CD4-positive, alpha-beta T cell (primary cell): ENCODE data around the gene GRIA4. TPM values are rescaled to one million over a fixed set of nuclear protein-coding genes. Genes with fewer than 3 reads are reported as not detected.

Source experiments
- ATAC-seq: fragments of 200-7000 bp; cut with Tn5 transposase; one replicate; pipeline ENCODE4 v1.10.0; 2022; ENCODE audit warnings: mild to moderate bottlenecking; ENCODE audit not compliant: poor library complexity
- CTCF ChIA-PET: fragments of 350-600 bp; sonication (Branson Sonifier 250); formaldehyde crosslinking; loops from one replicate; lab custom pipeline; 2021; ENCODE audit warnings: antibody characterized with exemption, inconsistent platforms; lab: Charles Lee
- POLR2A ChIA-PET: fragments of 350-600 bp; sonication (Branson Sonifier 250); formaldehyde crosslinking; loops from one replicate; lab custom pipeline; 2021; ENCODE audit warnings: antibody characterized with exemption, inconsistent platforms; lab: Charles Lee
- DNase-seq, 14 experiments: peaks; one replicate each; pipeline ENCODE4 v3.0.0-alpha.2; 2013 to 2020; ENCODE audit warnings: mixed read lengths in 2 of 14
- H3K27ac ChIP-seq, 2 donors: one replicate each; pipeline versions ENCODE4 v1.5.1 to v1.7.0; 2013; ENCODE audit warnings: low read length in 2 of 2, low read depth in 1 of 2, mild to moderate bottlenecking in 1 of 2
- H3K27me3 ChIP-seq, 2 experiments: 1 replicate in 1 of 2; 2 replicates in 1 of 2; pipeline versions ENCODE4 v1.6.1 to v1.7.0; 2013; ENCODE audit warnings: low read length in 2 of 2, control low read depth in 1 of 2, mild to moderate bottlenecking in 1 of 2, moderate library complexity in 1 of 2; ENCODE audit not compliant: insufficient read depth in 2 of 2, control insufficient read depth in 1 of 2
- H3K36me3 ChIP-seq: one replicate; pipeline ENCODE4 v1.6.1; 2013; ENCODE audit warnings: low read length, control low read depth; ENCODE audit not compliant: insufficient read depth
- H3K4me1 ChIP-seq: one replicate; pipeline ENCODE4 v1.6.1; 2013; ENCODE audit warnings: low read length, control low read depth; ENCODE audit not compliant: insufficient read depth
- H3K4me3 ChIP-seq: one replicate; pipeline ENCODE4 v1.5.1; 2013; ENCODE audit warnings: mild to moderate bottlenecking, low read length, moderate library complexity
- H3K9me3 ChIP-seq, 2 experiments: 1 replicate in 1 of 2; 2 replicates in 1 of 2; pipeline versions ENCODE4 v1.6.1 to v1.7.0; 2013; ENCODE audit warnings: low read length in 2 of 2, mild to moderate bottlenecking in 2 of 2, control low read depth in 1 of 2, moderate library complexity in 1 of 2; ENCODE audit not compliant: control insufficient read depth in 1 of 2, insufficient read depth in 1 of 2
- H3K27ac Mint-ChIP-seq: one replicate; pipeline ENCODE4 v1.8.0; 2020; ENCODE audit warnings: mixed read lengths
- H3K27me3 Mint-ChIP-seq: one replicate; pipeline ENCODE4 v1.8.0; 2021; ENCODE audit warnings: mixed read lengths
- H3K36me3 Mint-ChIP-seq: one replicate; pipeline ENCODE4 v1.8.0; 2021; ENCODE audit warnings: low read depth, mixed read lengths
- H3K4me1 Mint-ChIP-seq: one replicate; pipeline ENCODE4 v1.8.0; 2021; ENCODE audit warnings: low read depth, mixed read lengths
- H3K4me3 Mint-ChIP-seq: one replicate; pipeline ENCODE4 v1.8.0; 2020; ENCODE audit warnings: mild to moderate bottlenecking, mixed read lengths
- H3K9me3 Mint-ChIP-seq: one replicate; pipeline ENCODE4 v1.8.0; 2020; ENCODE audit warnings: mixed read lengths
- intact Hi-C, 2 experiments: fragments of 100-400 bp; cut with DNase I in 1 of 2; cut with micrococcal nuclease in 1 of 2; formaldehyde crosslinking; loops; one replicate each; pipeline versions ENCODE4 v1.15.1 to v1.9.0; 2023 to 2025; cut with DNase I, micrococcal nuclease
- total RNA-seq, 174 experiments: library from RNA in 2 of 174; stranded (reverse) in 2 of 174; gene quantifications; one replicate each; pipeline ENCODE4 v1.2.3 and lab custom pipeline; 2021 to 2026
- TF ChIP-seq, protein P1 (sequence below): fragments of 200-600 bp; IDR thresholded peaks from one replicate; pipeline ENCODE4 v1.8.0; 2022; ENCODE audit warnings: antibody characterized with exemption, mild to moderate bottlenecking

GRIA4 gene
- total RNA-seq, 2 experiments from 2014 or later = not detected

DNA sequence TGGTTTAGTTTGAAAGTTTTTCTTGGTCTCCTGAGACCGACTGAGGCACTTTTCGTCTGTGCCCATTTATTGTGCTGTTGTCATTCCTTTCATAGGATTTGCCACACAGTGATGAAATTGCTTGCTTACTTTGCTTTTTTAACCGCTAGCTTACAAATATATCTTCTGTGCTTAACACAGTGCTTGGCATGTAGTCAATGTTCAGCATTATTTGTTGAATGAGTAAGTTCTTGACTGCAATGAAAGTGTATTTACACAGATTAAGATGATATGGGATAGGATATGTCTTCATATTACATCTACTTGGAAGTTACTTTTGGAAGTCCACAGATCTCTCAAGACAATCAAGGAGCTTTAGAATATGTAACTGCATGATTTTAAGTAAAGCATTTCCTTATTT lies 91.2 kb downstream of the GRIA4 start:
- intact Hi-C loops = no loop called here
- Histone ChIP-seq H3K4me3 (no peak overlapping the region), H3K27ac (no peak overlapping the region), H3K9me3 (no peaks in the 10 kb centered on the region), H3K4me1 (no peaks in the 10 kb centered on the region), H3K27me3 (no peaks in the 10 kb centered on the region), H3K36me3 (no peaks in the 10 kb centered on the region)
- Mint-ChIP-seq H3K36me3 (no peaks in the 10 kb centered on the region), H3K27me3 (no peaks in the 10 kb centered on the region), H3K4me1 (no peaks in the 10 kb centered on the region), H3K9me3 (peaks cover under 1% of the 10 kb centered on the region), H3K27ac (no peak overlapping the region), H3K4me3 (no peak overlapping the region)
- TF ChIP-seq, protein P1, sequence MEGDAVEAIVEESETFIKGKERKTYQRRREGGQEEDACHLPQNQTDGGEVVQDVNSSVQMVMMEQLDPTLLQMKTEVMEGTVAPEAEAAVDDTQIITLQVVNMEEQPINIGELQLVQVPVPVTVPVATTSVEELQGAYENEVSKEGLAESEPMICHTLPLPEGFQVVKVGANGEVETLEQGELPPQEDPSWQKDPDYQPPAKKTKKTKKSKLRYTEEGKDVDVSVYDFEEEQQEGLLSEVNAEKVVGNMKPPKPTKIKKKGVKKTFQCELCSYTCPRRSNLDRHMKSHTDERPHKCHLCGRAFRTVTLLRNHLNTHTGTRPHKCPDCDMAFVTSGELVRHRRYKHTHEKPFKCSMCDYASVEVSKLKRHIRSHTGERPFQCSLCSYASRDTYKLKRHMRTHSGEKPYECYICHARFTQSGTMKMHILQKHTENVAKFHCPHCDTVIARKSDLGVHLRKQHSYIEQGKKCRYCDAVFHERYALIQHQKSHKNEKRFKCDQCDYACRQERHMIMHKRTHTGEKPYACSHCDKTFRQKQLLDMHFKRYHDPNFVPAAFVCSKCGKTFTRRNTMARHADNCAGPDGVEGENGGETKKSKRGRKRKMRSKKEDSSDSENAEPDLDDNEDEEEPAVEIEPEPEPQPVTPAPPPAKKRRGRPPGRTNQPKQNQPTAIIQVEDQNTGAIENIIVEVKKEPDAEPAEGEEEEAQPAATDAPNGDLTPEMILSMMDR = no peak
- DNase-seq (no peak), ATAC-seq (no peak)
- CTCF ChIA-PET = no interaction called here
- POLR2A ChIA-PET = no interaction called here

DNA sequence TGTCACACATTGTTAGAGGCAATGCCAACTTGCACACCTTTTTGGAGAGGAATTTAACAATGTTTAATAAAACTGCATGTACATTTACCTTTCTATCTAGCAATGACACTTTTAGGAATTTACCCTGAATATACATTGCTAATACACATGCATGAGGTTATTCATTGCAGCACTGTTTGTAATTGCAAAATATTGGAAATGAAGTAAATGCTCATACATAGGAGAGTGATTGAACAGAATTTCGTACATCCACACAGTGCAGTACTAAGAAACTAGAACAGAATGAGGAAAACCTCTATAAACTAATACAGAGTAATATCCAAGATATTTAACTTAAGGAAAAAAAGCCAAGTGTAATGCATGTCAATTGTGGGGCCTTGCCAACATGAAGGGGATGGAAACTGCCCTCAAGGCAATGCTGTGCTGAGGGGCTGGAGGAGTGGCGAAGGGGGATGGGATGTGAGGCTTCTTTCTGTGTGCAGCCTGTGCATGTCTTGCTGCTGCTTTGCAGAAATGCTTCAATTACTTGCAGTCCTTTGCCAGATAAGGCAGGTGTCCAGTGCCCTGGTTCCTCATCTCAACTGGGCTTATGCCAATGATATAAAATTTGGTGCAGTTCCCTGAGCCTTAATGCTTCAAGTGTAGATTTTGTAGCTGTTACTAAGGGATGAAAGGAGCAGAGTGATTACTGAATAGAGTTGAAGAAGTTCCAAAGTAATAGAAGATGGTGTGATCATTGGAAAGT lies 96.1 kb downstream of the GRIA4 start:
- ChIA-PET POLR2A (no interaction called here), CTCF (interaction anchor here (0.6 kb wide), 1 partner anchor 15 kb away, joined by 4 read pairs; no protein-coding TSS in a partner anchor)
- ATAC-seq (no peak), DNase-seq (no peak)
- Histone ChIP-seq H3K27ac (no peak overlapping the region), H3K9me3 (no peaks in the 10 kb centered on the region), H3K4me1 (no peaks in the 10 kb centered on the region), H3K4me3 (no peak overlapping the region), H3K27me3 (no peaks in the 10 kb centered on the region), H3K36me3 (no peaks in the 10 kb centered on the region)
- Mint-ChIP-seq H3K27ac (no peak overlapping the region), H3K27me3 (no peaks in the 10 kb centered on the region), H3K4me3 (no peak overlapping the region), H3K36me3 (no peaks in the 10 kb centered on the region), H3K4me1 (no peaks in the 10 kb centered on the region), H3K9me3 (no peaks in the 10 kb centered on the region)
- intact Hi-C loops = no loop called here
- TF ChIP-seq, protein P1 = no peak

DNA sequence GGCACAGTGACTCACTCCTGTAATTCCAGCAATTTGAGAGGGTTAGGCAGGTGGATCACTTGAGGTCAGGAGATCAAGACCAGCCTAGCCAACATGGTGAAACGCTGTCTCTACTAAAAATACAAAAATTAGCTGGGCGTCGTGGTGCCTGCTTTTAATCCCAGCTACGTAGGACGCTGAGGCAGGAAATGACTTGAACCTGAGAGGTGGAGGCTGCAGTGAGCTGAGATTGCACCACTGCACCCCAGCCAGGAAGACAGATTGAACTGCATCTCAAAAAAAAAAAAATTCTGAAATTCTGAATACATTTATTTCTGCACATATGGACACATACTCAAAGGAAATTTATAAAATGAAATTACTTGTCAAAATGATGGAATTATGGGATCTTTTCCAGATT lies 103.2 kb downstream of the GRIA4 start:
- CTCF ChIA-PET = no interaction called here
- DNase-seq = no peak
- H3K27me3 ChIP-seq = no peaks in the 10 kb centered on the region
- no peak for ATAC-seq
- Mint-ChIP-seq H3K27me3 (no peaks in the 10 kb centered on the region), H3K9me3 (no peaks in the 10 kb centered on the region), H3K36me3 (no peaks in the 10 kb centered on the region), H3K27ac (no peak overlapping the region), H3K4me1 (no peaks in the 10 kb centered on the region), H3K4me3 (no peak overlapping the region)
- H3K9me3 ChIP-seq = no peaks in the 10 kb centered on the region
- TF ChIP-seq, protein P1 = no peak
- intact Hi-C loops = no loop called here
- no peaks in the 10 kb centered on the region for H3K4me1 ChIP-seq
- POLR2A ChIA-PET = no interaction called here
- H3K4me3 ChIP-seq = no peak overlapping the region
- H3K27ac ChIP-seq = no peak overlapping the region
- no peaks in the 10 kb centered on the region for H3K36me3 ChIP-seq
